GM12878 (cell line): ENCODE results near the gene TBC1D9B. TPM values are rescaled to one million over a fixed set of nuclear protein-coding genes. Genes with fewer than 3 reads are reported as not detected.

ENCODE experiments used
- ATAC-seq: fragments of 200-7000 bp; cut with Tn5 transposase; 3 replicates; pipeline ENCODE4 v1.9.1; 2020; ENCODE audit warnings: mild to moderate bottlenecking, moderate library complexity
- BruUV-seq: library from RNA; stranded (reverse); fragments of 400-500 nt; replicated peaks from 2 replicates; lab custom pipeline; 2021; lab: Mats Ljungman, UMichigan
- CTCF ChIA-PET: fragments of 300-600 bp; sonication (Branson Sonifier 250); formaldehyde crosslinking; extraction: SDS; loops from one replicate; lab custom pipeline; 2021; ENCODE audit warnings: inconsistent platforms; lab: Yijun Ruan, JAX
- POLR2A ChIA-PET: fragments of 350-600 bp; formaldehyde crosslinking; extraction: SDS; loops from one replicate; lab custom pipeline; 2021; ENCODE audit warnings: inconsistent platforms; lab: Charles Lee
- RAD21 ChIA-PET: fragments of 300-600 bp; sonication (Branson Sonifier 250); formaldehyde crosslinking; loops from one replicate; lab custom pipeline; 2023; ENCODE audit warnings: antibody characterized with exemption; ENCODE audit not compliant: unreplicated experiment; lab: Charles Lee
- SMC1A ChIA-PET: fragments of 300-600 bp; sonication (Branson Sonifier 250); formaldehyde crosslinking; loops from one replicate; lab custom pipeline; 2023; ENCODE audit not compliant: unreplicated experiment, uncharacterized antibody; lab: Charles Lee
- DNase-seq: peaks from one replicate; pipeline ENCODE4 v3.0.0-alpha.2; 2011; ENCODE audit warnings: low read depth, low spot score
- FAIRE-seq: peaks from 3 replicates; lab custom pipeline; 2011; peaks lifted over from hg19 to GRCh38; lab: Jason Lieb, UNC
- H2AFZ ChIP-seq: 2 replicates; pipeline ENCODE4 v1.6.0; 2011; ENCODE audit warnings: low read depth, low read length, control low read depth; ENCODE audit not compliant: control insufficient read depth
- H3K27ac ChIP-seq: 2 replicates; pipeline ENCODE4 v1.5.1; 2011; ENCODE audit warnings: control low read depth; ENCODE audit not compliant: control insufficient read depth, insufficient read depth
- H3K27me3 ChIP-seq, 2 experiments: replicated peaks in 1 of 2; 2 replicates each; pipeline versions ENCODE4 v1.6.0 to v1.6.1; 2011; ENCODE audit warnings: low read length in 1 of 2; ENCODE audit not compliant: control insufficient read depth in 2 of 2, insufficient read depth in 2 of 2
- H3K36me3 ChIP-seq, 2 experiments: 2 replicates each; pipeline ENCODE4 v1.5.1; 2011; ENCODE audit warnings: low read length in 1 of 2; ENCODE audit not compliant: control insufficient read depth in 2 of 2, insufficient read depth in 2 of 2
- H3K4me1 ChIP-seq: 2 replicates; pipeline ENCODE4 v1.6.1; 2011; ENCODE audit warnings: mild to moderate bottlenecking, low read length, moderate library complexity, mixed read lengths; ENCODE audit not compliant: control insufficient read depth, insufficient read depth
- H3K4me2 ChIP-seq: 2 replicates; pipeline ENCODE4 v1.6.0; 2011; ENCODE audit warnings: control low read depth; ENCODE audit not compliant: control insufficient read depth, insufficient read depth
- H3K4me3 ChIP-seq: fragments of 200-600 bp; sonication (generic); 2 replicates; pipeline ENCODE4 v1.5.1; 2016
- H3K79me2 ChIP-seq: 2 replicates; pipeline ENCODE4 v1.6.0; 2011; ENCODE audit warnings: low read length; ENCODE audit not compliant: control insufficient read depth, insufficient read depth
- H3K9ac ChIP-seq: 2 replicates; pipeline ENCODE4 v1.8.0; 2011; ENCODE audit warnings: low read length, control low read depth, mixed read lengths; ENCODE audit not compliant: control insufficient read depth, insufficient read depth
- H3K9me3 ChIP-seq: replicated peaks from 3 replicates; pipeline ENCODE4 v1.5.1; 2011; ENCODE audit warnings: mild to moderate bottlenecking, low read length; ENCODE audit not compliant: control insufficient read depth, insufficient read depth
- H4K20me1 ChIP-seq: 2 replicates; pipeline ENCODE4 v1.6.0; 2011; ENCODE audit not compliant: control insufficient read depth, insufficient read depth
- CHD1 ChIP-seq: IDR thresholded peaks from 2 replicates; pipeline ENCODE4 v1.6.1; 2012; ENCODE audit warnings: low read depth, low read length, improper control_type of control experiment
- DPF2 ChIP-seq: fragments of 450-650 bp; IDR thresholded peaks from 2 replicates; pipeline ENCODE4 v1.6.1; 2017; ENCODE audit warnings: mild to moderate bottlenecking
- FOXK2 ChIP-seq: fragments of 450-650 bp; IDR thresholded peaks from 2 replicates; pipeline ENCODE4 v1.6.1; 2017; ENCODE audit warnings: mild to moderate bottlenecking, moderate library complexity
- HCFC1 ChIP-seq: fragments of 150-350 bp; IDR thresholded peaks from 2 replicates; pipeline ENCODE4 v1.6.1; 2014; ENCODE audit warnings: low read length
- IKZF1 ChIP-seq: fragments of 450-650 bp; conservative IDR thresholded peaks from 2 replicates; pipeline ENCODE4 v1.6.1; 2017; ENCODE audit warnings: antibody characterized with exemption, mild to moderate bottlenecking
- IKZF2 ChIP-seq, 2 experiments: fragments of 450-650 bp; IDR thresholded peaks; 2 replicates each; pipeline ENCODE4 v1.6.1; 2017; ENCODE audit warnings: mild to moderate bottlenecking in 2 of 2, moderate library complexity in 2 of 2
- NFIC ChIP-seq: IDR thresholded peaks from 2 replicates; pipeline ENCODE4 v1.6.1; 2012; ENCODE audit warnings: low read depth, mild to moderate bottlenecking, inconsistent platforms, low read length, moderate library complexity
- POLR2AphosphoS2 ChIP-seq: IDR thresholded peaks from 2 replicates; pipeline ENCODE4 v1.6.1; 2011; ENCODE audit warnings: low read depth, mild to moderate bottlenecking, low read length, improper control_type of control experiment, moderate library complexity
- SIN3A ChIP-seq: IDR thresholded peaks from 2 replicates; pipeline ENCODE4 v1.6.1; 2012; ENCODE audit warnings: low read depth, low read length, improper control_type of control experiment
- STAT3 ChIP-seq: IDR thresholded peaks from 2 replicates; pipeline ENCODE4 v1.6.1; 2011; ENCODE audit warnings: low read depth, low read length, improper control_type of control experiment
- SUPT20H ChIP-seq: IDR thresholded peaks from 2 replicates; pipeline ENCODE4 v1.6.1; 2011; ENCODE audit warnings: low read depth, mild to moderate bottlenecking, low read length, moderate library complexity, borderline replicate concordance; ENCODE audit not compliant: control insufficient read depth
- TARDBP ChIP-seq: IDR thresholded peaks from 2 replicates; pipeline ENCODE4 v1.6.1; 2016; ENCODE audit warnings: borderline replicate concordance
- ZBED1 ChIP-seq: IDR thresholded peaks from 2 replicates; pipeline ENCODE4 v1.6.1; 2016; ENCODE audit warnings: borderline replicate concordance
- ZNF622 ChIP-seq: fragments of 450-650 bp; IDR thresholded peaks from 2 replicates; pipeline ENCODE4 v1.6.1; 2017; ENCODE audit warnings: mild to moderate bottlenecking, inconsistent platforms
- WGBS: methylation state at CpG from one replicate; pipeline ENCODE4 v1.1.6; 2016; ENCODE audit warnings: low lambda C conversion rate; ENCODE audit not compliant: insufficient replicate concordance, insufficient coverage; ENCODE audit errors: missing lambda C conversion rate; 5-methylcytosine and 5-hydroxymethylcytosine counted together
- in situ Hi-C: fragments of 300-500 bp; cut with MboI; formaldehyde crosslinking; loops from 9 replicates; pipeline ENCODE4 v1.14.3; 2018; ENCODE audit warnings: mixed read lengths
- intact Hi-C: fragments of 100-400 bp; cut with micrococcal nuclease; formaldehyde crosslinking; loops from one replicate; pipeline ENCODE4 v1.14.2; 2022; ENCODE audit not compliant: unreplicated experiment
- polyA plus RNA-seq, 11 experiments: library from polyadenylated mRNA; depleted of rRNA in 4 of 11; unstranded in 6 of 11; stranded (reverse) in 5 of 11; fragments of >200 nt; fragmentation: Nextera tagmentation in 4 of 11; fragmentation: Illumina TruSeq in 1 of 11; extraction: Ambion mirVana in 4 of 11; extraction: Trizol in 1 of 11; gene quantifications; 1 replicate in 1 of 11; 2 replicates in 10 of 11; pipeline versions ENCODE4 v1.2.1 to v1.2.3, GENCODE V29; 2011 to 2016; ENCODE audit warnings: inconsistent platforms in 2 of 11, missing spikeins in 2 of 11, low read depth in 1 of 11
- total RNA-seq, 4 experiments: library from RNA; depleted of rRNA in 3 of 4; stranded (reverse); fragments of >200 nt in 3 of 4; fragmentation: Illumina TruSeq in 1 of 4; extraction: Trizol in 1 of 4; gene quantifications; 2 replicates each; pipeline versions ENCODE4 v1.2.1 to v1.2.3, GENCODE V29; 2013 to 2021
- TF ChIP-seq, protein P1 (sequence below): fragments of 450-650 bp; IDR thresholded peaks from 2 replicates; pipeline ENCODE4 v1.6.1; 2018; ENCODE audit warnings: mild to moderate bottlenecking, low read depth, moderate library complexity; ENCODE audit not compliant: partially characterized antibody

Gene TBC1D9B
- total and polyA plus RNA-seq, 10 of the 15 experiments (the other 5 are each of a cell fraction or from before 2014, with no cell fraction given), result 4.0 to 74.2 (median 34.6) TPM

DNA sequence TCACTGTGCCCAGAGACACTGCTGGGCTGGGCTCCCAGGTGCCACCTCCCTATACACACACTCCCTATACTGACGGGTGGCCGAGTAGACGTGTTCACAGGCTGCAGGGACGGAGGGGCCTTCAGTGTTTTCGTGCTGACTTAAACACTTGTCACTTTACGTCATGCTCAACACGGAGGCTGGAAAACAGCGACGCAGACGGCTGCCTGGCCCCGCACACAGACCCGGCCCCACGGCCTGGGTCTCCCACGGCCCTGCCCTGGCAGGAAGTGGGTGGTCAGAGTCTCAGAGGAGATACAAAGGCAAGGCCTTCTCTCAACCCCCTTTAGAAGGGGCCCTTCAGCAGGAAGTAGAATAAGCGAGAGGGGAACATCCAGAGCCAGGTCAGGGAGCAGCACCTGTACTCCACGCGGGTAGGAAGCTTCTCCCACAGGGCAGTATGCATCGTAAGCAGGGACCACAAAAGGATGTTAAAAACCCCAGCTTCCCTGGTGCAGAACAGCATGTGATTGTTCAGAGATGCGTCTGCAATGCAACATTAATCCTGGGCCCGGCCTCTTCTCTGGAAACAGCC is 11.9 kb upstream of the TBC1D9B start:
- Histone ChIP-seq H3K27me3 (no peaks in the 10 kb centered on the region), H3K4me1 (peaks cover 7% of the 10 kb centered on the region), H3K4me3 (no peak overlapping the region), H3K4me2 (no peak overlapping the region), H3K9ac (no peak overlapping the region), H2AFZ (no peak overlapping the region), H3K27ac (no peak overlapping the region), H3K79me2 (no peaks in the 10 kb centered on the region), H4K20me1 (no peaks in the 10 kb centered on the region), H3K36me3 (no peaks in the 10 kb centered on the region), H3K9me3 (no peaks in the 10 kb centered on the region; the same call in 1 of the 3 replicates)
- WGBS, result 54% methylated on average over 20 of the region's 20 CpGs
- CTCF ChIA-PET, result no interaction called here
- RAD21 ChIA-PET, result no interaction called here
- TF ChIP-seq FOXK2 (no peak), ZBED1 (no peak), CHD1 (no peak), IKZF2 (IDR thresholded peaks at IDR 0.05) (no peak), POLR2AphosphoS2 (no peak), ZNF622 (no peak), TARDBP (no peak)
- SMC1A ChIA-PET, result no interaction called here
- ATAC-seq, result no peak
- FAIRE-seq, result no peak
- in situ Hi-C loops (no loop called here), intact Hi-C loops (no loop called here)
- DNase-seq, result no peak
- POLR2A ChIA-PET, result no interaction called here
- no TSS peak for BruUV-seq

DNA sequence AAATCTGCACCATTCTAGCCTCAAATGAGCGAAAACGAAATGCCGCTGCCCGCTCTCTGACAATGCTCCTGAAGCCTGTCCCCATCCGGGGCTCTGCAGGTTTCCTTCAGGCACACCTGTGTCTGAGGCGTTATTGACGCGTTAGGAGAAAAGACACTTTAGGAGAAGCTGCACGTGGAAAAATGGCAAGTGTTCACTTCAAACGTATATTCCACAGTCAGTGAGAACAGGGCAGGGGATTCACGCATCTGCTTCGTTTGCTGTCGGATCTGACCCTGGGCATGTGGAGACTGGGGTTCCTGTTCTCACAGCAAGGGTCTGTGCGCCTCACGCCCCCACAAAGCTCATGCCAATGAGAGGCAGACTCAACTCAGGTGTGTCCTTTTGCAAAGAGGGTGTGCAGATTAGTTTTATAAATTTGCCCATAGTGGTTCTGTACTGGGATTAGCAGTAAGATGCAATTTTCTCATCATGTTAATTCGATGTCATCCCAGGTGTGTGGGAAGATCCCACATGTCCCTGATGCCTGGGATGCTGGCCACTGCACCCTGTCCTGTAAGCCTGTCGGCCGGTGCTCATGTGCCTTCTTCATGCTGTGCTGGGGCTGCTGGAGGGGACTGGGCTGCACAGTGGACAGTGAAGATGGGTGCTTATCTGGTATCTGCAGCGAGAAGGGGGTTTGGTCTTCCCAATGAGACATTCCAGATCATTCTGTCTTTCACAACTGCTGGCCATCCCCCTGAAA is 11.2 kb upstream of the TBC1D9B start:
- Histone ChIP-seq H3K4me3 (no peak overlapping the region), H3K27me3 (no peaks in the 10 kb centered on the region), H3K9me3 (no peaks in the 10 kb centered on the region; the same call in 1 of the 3 replicates), H3K27ac (no peak overlapping the region), H3K4me2 (no peak overlapping the region), H2AFZ (no peak overlapping the region), H3K79me2 (no peaks in the 10 kb centered on the region), H3K4me1 (peaks cover 7% of the 10 kb centered on the region), H4K20me1 (no peaks in the 10 kb centered on the region), H3K9ac (no peak overlapping the region), H3K36me3 (no peaks in the 10 kb centered on the region)
- intact Hi-C loops, result no loop called here
- FAIRE-seq (no peak), ATAC-seq (no peak), DNase-seq (no peak)
- ChIA-PET POLR2A (no interaction called here), RAD21 (no interaction called here), CTCF (no interaction called here), SMC1A (no interaction called here)
- 87% methylated on average over 19 of the region's 19 CpGs for WGBS
- no TSS peak for BruUV-seq
- in situ Hi-C loops, result no loop called here
- TF ChIP-seq IKZF1 (no peak), STAT3 (no peak), NFIC (no peak), HCFC1 (no peak), SIN3A (no peak), DPF2 (no peak), SUPT20H (no peak)
- TF ChIP-seq, protein P1, sequence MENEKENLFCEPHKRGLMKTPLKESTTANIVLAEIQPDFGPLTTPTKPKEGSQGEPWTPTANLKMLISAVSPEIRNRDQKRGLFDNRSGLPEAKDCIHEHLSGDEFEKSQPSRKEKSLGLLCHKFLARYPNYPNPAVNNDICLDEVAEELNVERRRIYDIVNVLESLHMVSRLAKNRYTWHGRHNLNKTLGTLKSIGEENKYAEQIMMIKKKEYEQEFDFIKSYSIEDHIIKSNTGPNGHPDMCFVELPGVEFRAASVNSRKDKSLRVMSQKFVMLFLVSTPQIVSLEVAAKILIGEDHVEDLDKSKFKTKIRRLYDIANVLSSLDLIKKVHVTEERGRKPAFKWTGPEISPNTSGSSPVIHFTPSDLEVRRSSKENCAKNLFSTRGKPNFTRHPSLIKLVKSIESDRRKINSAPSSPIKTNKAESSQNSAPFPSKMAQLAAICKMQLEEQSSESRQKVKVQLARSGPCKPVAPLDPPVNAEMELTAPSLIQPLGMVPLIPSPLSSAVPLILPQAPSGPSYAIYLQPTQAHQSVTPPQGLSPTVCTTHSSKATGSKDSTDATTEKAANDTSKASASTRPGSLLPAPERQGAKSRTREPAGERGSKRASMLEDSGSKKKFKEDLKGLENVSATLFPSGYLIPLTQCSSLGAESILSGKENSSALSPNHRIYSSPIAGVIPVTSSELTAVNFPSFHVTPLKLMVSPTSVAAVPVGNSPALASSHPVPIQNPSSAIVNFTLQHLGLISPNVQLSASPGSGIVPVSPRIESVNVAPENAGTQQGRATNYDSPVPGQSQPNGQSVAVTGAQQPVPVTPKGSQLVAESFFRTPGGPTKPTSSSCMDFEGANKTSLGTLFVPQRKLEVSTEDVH, result no peak
